Stimulated activated naive CD8-positive, alpha-beta T cell treated with anti-CD3 and anti-CD28 coated beads, Interleukin-15, Interleukin-2, amounts not matched to agents 100 ng/mL and 50 ng/mL, for 24 hours (primary cell): ENCODE results near the gene PDK3.

Experiments used
- H3K27ac Mint-ChIP-seq: one replicate; pipeline ENCODE4 v1.8.0; 2021; ENCODE audit warnings: mild to moderate bottlenecking, mixed read lengths
- H3K27me3 Mint-ChIP-seq: one replicate; pipeline ENCODE4 v1.8.0; 2021; ENCODE audit warnings: mixed read lengths
- H3K36me3 Mint-ChIP-seq: one replicate; pipeline ENCODE4 v1.8.0; 2021; ENCODE audit warnings: low read depth, mixed read lengths
- H3K4me1 Mint-ChIP-seq: one replicate; pipeline ENCODE4 v1.8.0; 2021; ENCODE audit warnings: low read depth, mixed read lengths
- H3K4me3 Mint-ChIP-seq: one replicate; pipeline ENCODE4 v1.8.0; 2021; ENCODE audit warnings: mild to moderate bottlenecking, mixed read lengths
- H3K9me3 Mint-ChIP-seq: one replicate; pipeline ENCODE4 v1.8.0; 2021; ENCODE audit warnings: mixed read lengths

Gene PDK3

GRCh38 chrX:24561121-24561520 is 96.0 kb downstream of the PDK3 start:
- Mint-ChIP-seq H3K36me3 (no peaks in the 10 kb centered on the region), H3K4me1 (no peaks in the 10 kb centered on the region), H3K4me3 (no peak overlapping the region), H3K9me3 (no peaks in the 10 kb centered on the region), H3K27ac (no peak overlapping the region), H3K27me3 (no peaks in the 10 kb centered on the region)

- Mint-ChIP-seq H3K4me3 (no peak overlapping the region), H3K27me3 (no peaks in the 10 kb centered on the region), H3K4me1 (no peaks in the 10 kb centered on the region), H3K27ac (no peak overlapping the region), H3K9me3 (no peaks in the 10 kb centered on the region), H3K36me3 (no peaks in the 10 kb centered on the region)
Measured at GRCh38 chrX:24563291-24564010, 98.4 kb downstream of the PDK3 start.

- Mint-ChIP-seq H3K27ac (no peak overlapping the region), H3K27me3 (no peaks in the 10 kb centered on the region), H3K36me3 (no peaks in the 10 kb centered on the region), H3K4me1 (no peaks in the 10 kb centered on the region), H3K4me3 (no peak overlapping the region), H3K9me3 (no peaks in the 10 kb centered on the region)
Measured at GRCh38 chrX:24566240-24566639, 101.2 kb downstream of the PDK3 start.

GRCh38 chrX:24567169-24567568 is 102.1 kb downstream of the PDK3 start:
- Mint-ChIP-seq H3K4me3 (no peak overlapping the region), H3K36me3 (no peaks in the 10 kb centered on the region), H3K9me3 (no peaks in the 10 kb centered on the region), H3K4me1 (no peaks in the 10 kb centered on the region), H3K27ac (no peak overlapping the region), H3K27me3 (no peaks in the 10 kb centered on the region)

GRCh38 chrX:24574743-24575142 is 109.7 kb downstream of the PDK3 start:
- H3K9me3 Mint-ChIP-seq = no peaks in the 10 kb centered on the region
- H3K27me3 Mint-ChIP-seq = no peaks in the 10 kb centered on the region
- no peaks in the 10 kb centered on the region for H3K36me3 Mint-ChIP-seq
- no peak overlapping the region for H3K27ac Mint-ChIP-seq
- H3K4me3 Mint-ChIP-seq = no peak overlapping the region
- H3K4me1 Mint-ChIP-seq = no peaks in the 10 kb centered on the region

GRCh38 chrX:24575496-24575895 is 110.4 kb downstream of the PDK3 start:
- no peaks in the 10 kb centered on the region for H3K4me1 Mint-ChIP-seq
- no peaks in the 10 kb centered on the region for H3K9me3 Mint-ChIP-seq
- H3K4me3 Mint-ChIP-seq = no peak overlapping the region
- no peaks in the 10 kb centered on the region for H3K27me3 Mint-ChIP-seq
- H3K27ac Mint-ChIP-seq = no peak overlapping the region
- no peaks in the 10 kb centered on the region for H3K36me3 Mint-ChIP-seq

- Mint-ChIP-seq H3K4me3 (no peak overlapping the region), H3K27me3 (no peaks in the 10 kb centered on the region), H3K27ac (no peak overlapping the region), H3K4me1 (no peaks in the 10 kb centered on the region), H3K36me3 (no peaks in the 10 kb centered on the region), H3K9me3 (no peaks in the 10 kb centered on the region)
Measured at GRCh38 chrX:24577091-24577490, 112.0 kb downstream of the PDK3 start.
